Smooth muscle cell of the brain vasculature (primary cell): Measurements from ENCODE around the gene SAP30L.

Experiments used
- DNase-seq: peaks from one replicate; pipeline ENCODE4 v3.0.0-alpha.2; 2012; ENCODE audit warnings: low read depth, low spot score

The SAP30L gene

DNA sequence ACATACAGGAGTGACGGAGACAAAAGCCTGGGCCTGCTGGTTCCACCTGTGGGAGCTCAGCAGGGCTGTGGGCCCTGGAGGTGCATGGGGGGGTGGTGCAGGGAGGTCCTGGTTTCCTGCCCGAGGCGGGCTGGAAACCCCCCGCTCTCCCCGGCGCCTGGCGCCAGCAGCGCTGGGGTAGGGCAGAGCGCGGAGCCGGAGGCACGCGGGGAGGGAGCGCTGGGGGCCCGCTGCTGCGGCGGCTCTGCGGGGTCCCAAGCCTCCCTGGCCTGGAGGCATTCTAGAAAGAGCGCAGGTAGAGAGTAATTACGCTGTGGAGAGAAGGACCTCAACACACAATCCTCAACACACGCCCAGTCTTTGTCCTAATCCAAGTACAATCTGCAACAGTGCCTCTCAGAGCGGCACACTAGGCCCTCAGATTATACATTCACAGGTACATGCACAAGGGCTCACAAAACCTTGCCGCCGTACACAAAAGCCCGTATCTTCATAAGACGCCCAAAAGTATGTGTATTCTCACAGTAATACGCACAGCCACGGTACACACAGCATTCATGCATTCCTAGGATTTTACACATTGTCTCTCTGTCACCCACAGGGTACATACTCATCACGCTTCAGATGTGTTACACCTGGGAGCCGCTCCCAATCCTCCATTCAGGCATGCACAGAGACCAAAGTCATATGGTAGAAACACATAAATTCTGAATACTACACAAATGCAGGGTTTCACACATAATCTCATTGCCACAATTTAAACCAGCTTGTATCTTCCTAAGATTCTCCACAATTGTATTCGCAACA, 34.4 kb downstream of the SAP30L start:
- DNase-seq: no peak

GRCh38 chr5:154480847-154481246, 35.0 kb downstream of the SAP30L start:
- no peak for DNase-seq

DNA sequence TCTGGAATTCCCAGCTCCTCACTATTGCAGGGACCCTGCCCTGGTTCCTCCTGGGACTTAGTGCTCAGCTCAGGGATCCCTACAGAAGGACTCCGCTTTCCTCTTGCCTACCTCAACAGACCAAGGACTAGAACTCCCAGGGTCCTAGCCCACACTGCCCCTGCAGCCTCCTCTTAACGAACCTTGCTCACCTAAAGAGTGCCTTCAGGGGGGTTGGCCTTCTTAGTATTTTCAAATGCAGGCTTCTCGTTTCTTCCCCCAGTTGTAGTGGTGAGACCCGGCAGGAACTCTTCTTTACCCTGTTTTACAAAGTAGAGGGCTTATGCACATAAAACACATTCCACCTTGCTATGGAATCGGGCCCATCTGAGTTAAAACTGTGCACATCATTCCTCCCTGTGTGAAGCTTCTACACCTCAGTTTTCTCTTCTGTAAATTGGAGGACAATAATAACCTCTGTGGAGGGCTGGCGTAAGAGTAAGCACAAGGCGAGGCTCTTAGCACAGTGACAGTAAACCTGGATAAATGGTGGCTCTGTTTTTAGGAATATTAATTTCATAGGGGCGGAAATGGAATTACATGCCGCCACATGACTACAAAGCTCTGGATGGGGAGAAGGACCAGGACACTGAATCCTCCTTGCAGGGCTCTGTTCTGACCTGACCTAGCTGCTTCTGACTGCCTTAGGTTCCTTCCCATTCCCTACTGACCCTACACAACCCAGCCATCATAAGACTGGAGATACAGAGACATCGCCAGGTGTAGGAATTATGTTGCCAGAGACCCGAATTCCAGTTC, 36.0 kb downstream of the SAP30L start:
- DNase-seq: no peak

DNA sequence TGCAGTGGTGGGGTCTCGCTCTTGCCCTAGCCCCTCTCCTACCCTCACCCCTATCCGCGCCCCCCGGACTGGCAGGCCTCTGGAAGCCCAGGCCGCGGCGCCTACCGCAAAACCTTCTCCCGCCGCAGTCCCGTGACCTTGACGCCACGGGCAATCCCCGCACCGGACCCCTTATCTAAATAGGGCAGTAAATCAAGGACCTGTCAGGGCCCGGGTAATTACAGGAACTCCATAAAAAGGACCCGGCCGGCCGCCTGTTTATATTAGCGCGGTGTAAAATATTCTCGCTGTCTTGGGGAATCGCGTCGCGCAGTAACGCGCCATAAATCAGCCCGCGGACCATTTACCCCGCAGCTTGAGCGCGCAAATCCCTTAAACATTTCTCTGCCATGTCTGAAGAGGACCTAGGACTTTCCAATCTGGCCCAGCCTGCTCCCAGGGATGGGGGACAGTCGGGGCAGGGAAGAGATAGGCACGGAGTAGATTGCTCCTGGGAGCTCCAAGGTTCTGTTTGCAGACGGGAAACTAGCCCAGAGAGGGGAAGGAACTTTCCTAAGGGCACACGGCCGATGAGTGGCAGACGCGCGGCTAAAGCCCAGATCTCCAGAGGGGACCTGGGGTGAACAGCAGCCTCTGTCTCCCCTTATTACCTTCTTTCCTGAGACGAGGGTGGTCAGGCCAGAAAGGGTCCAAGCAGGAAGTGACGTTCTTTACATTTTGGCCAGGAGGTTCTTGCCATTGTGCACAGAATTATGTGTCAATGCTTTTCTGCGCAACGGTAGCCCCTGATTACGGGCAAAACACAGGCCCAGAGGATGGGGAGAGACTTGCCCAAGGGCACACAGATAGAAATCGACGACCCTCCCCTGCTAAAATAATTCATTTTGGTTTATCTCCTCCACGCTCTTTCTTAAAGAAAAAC, 37.0 kb downstream of the SAP30L start:
- no peak for DNase-seq

GRCh38 chr5:154483654-154484392, 38.0 kb downstream of the SAP30L start:
- no peak for DNase-seq

- no peak for DNase-seq
These were observed 38.7 kb downstream of the SAP30L start for GRCh38 chr5:154484393-154485095.

- DNase-seq: no peak
These were observed 39.3 kb downstream of the SAP30L start for GRCh38 chr5:154485096-154485491.

GRCh38 chr5:154485850-154486426, 40.1 kb downstream of the SAP30L start:
- DNase-seq: no peak

GRCh38 chr5:154486427-154486866, 40.6 kb downstream of the SAP30L start:
- no peak for DNase-seq

- no peak for DNase-seq
These were observed 41.7 kb downstream of the SAP30L start for GRCh38 chr5:154487541-154487940.

- DNase-seq: no peak
These were observed 46.1 kb downstream of the SAP30L start for GRCh38 chr5:154491941-154492340.

DNA sequence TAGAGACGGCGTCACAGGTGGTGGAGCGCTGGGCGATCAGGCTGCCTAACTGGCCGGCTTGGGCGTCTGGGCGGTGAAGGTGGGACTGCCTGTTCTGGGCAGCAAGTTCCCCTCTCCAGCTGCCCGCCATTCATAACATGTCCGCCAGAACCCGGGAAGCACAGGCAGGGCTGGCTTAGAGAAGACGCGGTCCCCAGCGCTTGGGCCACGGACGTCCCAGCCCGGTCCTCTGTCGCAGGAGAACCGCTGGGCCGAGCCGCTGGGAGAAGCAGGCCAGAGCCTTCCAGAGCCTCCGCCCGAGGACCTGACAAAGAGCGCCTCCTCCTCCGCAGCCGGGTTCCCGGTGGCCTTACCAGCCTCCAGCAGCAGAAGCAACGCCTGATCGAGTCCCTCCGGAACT, 47.5 kb downstream of the SAP30L start:
- no peak for DNase-seq

DNA sequence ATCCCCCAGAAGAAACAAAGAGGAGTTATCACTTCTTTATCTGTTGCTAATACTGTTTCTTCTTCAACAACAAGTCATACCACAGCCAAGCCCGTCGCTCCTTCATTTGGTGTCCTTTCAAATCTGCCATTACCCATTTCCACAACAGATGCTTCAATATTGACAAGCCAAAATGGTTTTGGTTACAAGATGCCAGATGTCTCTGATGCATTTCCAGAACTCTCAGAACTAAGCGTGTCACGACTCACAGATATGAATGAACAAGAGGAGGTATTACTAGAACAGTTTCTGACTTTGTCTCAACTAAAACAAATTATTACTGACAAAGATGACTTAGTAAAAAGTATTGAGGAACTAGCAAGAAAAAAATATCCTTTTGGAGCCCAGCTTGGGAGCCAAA, 48.2 kb downstream of the SAP30L start:
- no peak for DNase-seq

DNA sequence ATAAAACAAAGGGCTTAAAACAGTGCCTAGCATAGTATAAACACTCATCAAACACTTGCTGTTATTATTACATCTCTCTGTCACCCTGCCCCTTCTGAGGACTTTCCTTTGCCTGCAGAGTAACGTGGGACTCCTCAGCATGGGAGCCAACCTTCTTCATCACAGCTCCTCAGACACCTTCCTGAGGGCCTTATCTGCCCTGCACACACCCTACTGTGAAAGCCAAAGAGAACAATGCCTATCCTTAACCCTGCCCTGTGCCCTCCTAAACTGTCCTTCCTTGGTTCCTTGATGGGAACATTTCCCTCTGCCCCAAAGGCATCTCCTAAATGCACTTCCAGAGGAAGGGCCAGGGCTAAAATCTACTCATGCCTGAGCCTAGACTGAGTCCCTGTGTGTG, 52.8 kb downstream of the SAP30L start:
- no peak for DNase-seq

DNA sequence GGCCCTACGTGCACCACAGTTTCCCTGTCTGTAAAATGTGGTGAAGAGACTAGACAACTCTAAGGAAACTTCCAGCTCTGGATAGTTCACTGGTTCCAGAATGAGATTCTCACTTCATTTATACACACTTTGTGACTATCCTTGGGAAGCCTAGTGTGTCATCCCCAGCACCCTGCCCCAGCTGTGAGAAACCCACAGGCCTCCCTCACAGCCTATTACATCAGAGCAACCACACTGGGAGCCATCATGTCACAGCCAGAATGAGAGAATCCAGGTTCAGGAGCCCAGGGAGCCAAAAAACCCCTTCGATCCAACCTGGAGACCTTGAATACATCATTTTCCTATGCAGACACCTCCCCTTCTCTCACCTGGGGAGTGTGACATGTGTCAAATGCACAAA, 53.2 kb downstream of the SAP30L start:
- no peak for DNase-seq

DNA sequence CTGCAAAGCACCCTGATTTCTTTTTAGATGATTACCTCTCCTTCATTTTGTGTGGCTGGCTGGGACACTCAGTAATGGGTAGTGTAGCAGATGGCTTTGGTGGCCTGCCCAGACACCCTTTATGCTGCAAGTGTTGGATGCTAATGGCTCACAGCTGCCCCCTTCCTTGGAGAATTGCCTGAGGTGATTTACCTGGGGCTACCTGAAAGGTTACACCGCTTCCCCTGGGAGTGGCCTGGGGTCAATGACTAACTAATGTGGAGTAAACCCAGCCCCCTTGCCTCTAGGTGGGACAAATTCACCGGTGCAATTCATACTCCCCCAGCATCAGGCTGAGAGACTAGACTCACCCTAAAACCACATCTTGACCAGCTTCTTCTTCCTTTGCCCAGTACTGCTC, 55.8 kb downstream of the SAP30L start:
- DNase-seq: no peak

GRCh38 chr5:154502180-154502579, 56.4 kb downstream of the SAP30L start:
- no peak for DNase-seq

DNA sequence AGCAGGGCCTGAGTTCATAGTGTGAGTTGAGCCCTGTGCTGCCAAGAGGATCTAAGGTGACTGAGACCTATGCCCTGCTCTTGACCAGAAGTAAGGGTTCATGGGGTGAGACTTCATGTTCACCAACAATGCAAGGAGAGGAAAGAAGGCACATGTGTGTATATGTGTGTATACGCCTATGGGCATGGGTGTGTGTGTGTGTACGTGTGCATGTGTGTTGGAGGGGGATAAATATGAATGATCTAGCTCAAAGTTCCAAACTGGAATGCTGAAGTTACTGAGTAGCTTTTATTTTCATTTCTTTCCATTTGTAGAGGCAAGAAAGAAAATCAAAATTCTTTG, 57.9 kb downstream of the SAP30L start:
- DNase-seq: no peak

- no peak for DNase-seq
These were observed 59.8 kb downstream of the SAP30L start for GRCh38 chr5:154505567-154505966.

DNA sequence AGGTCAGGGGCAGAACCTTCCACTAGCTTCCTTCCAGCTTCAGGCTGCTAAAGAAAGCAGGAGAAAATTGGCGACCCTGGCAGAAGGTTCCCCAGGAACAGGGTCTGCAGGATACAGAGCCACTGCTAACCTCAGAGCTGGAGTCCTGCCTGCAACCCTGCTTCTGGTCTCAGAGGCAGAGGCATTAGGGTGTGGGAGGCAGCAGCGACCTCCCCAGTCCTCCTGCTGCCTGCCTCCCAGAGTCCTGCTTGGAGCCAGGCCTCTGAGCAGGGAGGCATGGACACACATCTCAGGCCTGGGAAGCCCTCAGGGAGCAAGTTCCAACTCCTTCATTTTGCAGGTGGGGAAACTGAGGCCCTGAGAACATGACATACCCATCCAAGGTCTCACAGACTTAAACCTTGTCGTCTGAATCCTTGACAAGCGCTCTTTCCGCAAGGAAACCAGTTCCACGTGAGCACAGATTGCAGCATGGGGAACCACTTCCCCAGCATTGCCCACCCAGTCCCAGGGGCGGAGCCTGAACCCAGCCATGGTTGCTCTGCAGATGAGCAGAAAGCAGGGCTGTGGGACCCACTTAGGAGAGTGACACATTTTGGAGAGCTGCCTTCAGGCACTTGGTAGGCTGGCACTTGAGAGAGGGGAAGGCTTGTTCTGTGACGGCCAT, 60.4 kb downstream of the SAP30L start:
- no peak for DNase-seq
